K562 (cell line): ENCODE data around the gene SH3BGRL3. TPM values are rescaled to one million over a fixed set of nuclear protein-coding genes. Genes with fewer than 3 reads are reported as not detected.
A peak's percentile ranks its signal among the peaks of the same experiment; 100 is the strongest.

Experiments
- ADNP ChIP-seq: fragments of 200-800 bp; sonication (Bioruptor generic); IDR thresholded peaks from 2 replicates; pipeline ENCODE4 v1.6.1; 2016; ENCODE audit warnings: missing genetic modification characterization, missing compliant biosample characterization
- ASH1L ChIP-seq: fragments of 450-650 bp; IDR thresholded peaks from 2 replicates; pipeline ENCODE4 v1.6.1; 2018; ENCODE audit warnings: borderline replicate concordance, mild to moderate bottlenecking, low read depth; ENCODE audit not compliant: partially characterized antibody
- CBX2 ChIP-seq: fragments of 200-600 bp; sonication (generic); IDR thresholded peaks from one replicate; pipeline ENCODE4 v1.6.1; 2012; ENCODE audit warnings: mild to moderate bottlenecking, low read length, inconsistent platforms; ENCODE audit not compliant: insufficient read depth, poor library complexity, severe bottlenecking
- CEBPZ ChIP-seq: fragments of 150-350 bp; IDR thresholded peaks from 2 replicates; pipeline ENCODE4 v1.6.1; 2014; ENCODE audit warnings: low read depth, mild to moderate bottlenecking, low read length, borderline replicate concordance
- ELF1 ChIP-seq: fragments of 200-800 bp; sonication (Bioruptor generic); IDR thresholded peaks from 2 replicates; pipeline ENCODE4 v1.6.1; 2016; ENCODE audit warnings: missing genetic modification characterization, missing compliant biosample characterization
- GABPB2 ChIP-seq: fragments of 250-450 bp; sonication (Bioruptor Pico); conservative IDR thresholded peaks from 2 replicates; pipeline ENCODE4 v1.5.1; 2021; ENCODE audit warnings: mild to moderate bottlenecking
- HNRNPLL ChIP-seq: fragments of 200-400 bp; formaldehyde crosslinking; IDR thresholded peaks from 2 replicates; pipeline ENCODE4 v1.6.1; 2017; ENCODE audit warnings: low read length, low read depth, mild to moderate bottlenecking; ENCODE audit not compliant: poor library complexity, severe bottlenecking
- KDM5B ChIP-seq: fragments of 200-600 bp; sonication (generic); IDR thresholded peaks from 2 replicates; pipeline ENCODE4 v1.6.1; 2012; ENCODE audit warnings: low read depth, mild to moderate bottlenecking, moderate library complexity, low read length, control low read depth, inconsistent platforms; ENCODE audit not compliant: insufficient replicate concordance
- MAFK ChIP-seq: IDR thresholded peaks from 2 replicates; pipeline ENCODE4 v1.6.1; 2011; ENCODE audit warnings: low read length, improper control_type of control experiment
- MYNN ChIP-seq, 2 experiments: sonication (generic); formaldehyde crosslinking in 1 of 2; IDR thresholded peaks; 2 replicates each; pipeline versions ENCODE4 v1.5.0 to v1.6.1; 2016 to 2020; ENCODE audit warnings: antibody characterized with exemption in 1 of 2, missing genetic modification reagents in 1 of 2
- NCOA2 ChIP-seq, 2 experiments: fragments of 450-650 bp; IDR thresholded peaks; 2 replicates each; pipeline ENCODE4 v1.6.1; 2018; ENCODE audit warnings: mild to moderate bottlenecking in 2 of 2, moderate library complexity in 1 of 2; ENCODE audit not compliant: partially characterized antibody in 2 of 2
- POLR2AphosphoS2 ChIP-seq: IDR thresholded peaks from 2 replicates; pipeline ENCODE4 v1.6.1; 2012; ENCODE audit warnings: low read length, improper control_type of control experiment
- SNIP1 ChIP-seq: fragments of 450-650 bp; IDR thresholded peaks from 2 replicates; pipeline ENCODE4 v1.7.1; 2017; ENCODE audit warnings: low read depth, mild to moderate bottlenecking
- SRSF7 ChIP-seq: fragments of 200-400 bp; formaldehyde crosslinking; optimal IDR thresholded peaks from 2 replicates; pipeline ENCODE3; 2017; ENCODE audit warnings: mild to moderate bottlenecking, low read depth, low read length
- STAT5B ChIP-seq: fragments of 250-450 bp; sonication (Bioruptor Pico); IDR thresholded peaks from 2 replicates; pipeline ENCODE4 v1.8.0; 2021; ENCODE audit warnings: mild to moderate bottlenecking, inconsistent platforms
- STAT6 ChIP-seq: sonication (generic); formaldehyde crosslinking; IDR thresholded peaks from 2 replicates; pipeline ENCODE4 v1.8.1; 2023; ENCODE audit warnings: mild to moderate bottlenecking, missing genetic modification reagents
- SUPT5H ChIP-seq: fragments of 450-650 bp; IDR thresholded peaks from 2 replicates; pipeline ENCODE4 v1.6.1; 2016
- ZBTB33 ChIP-seq: sonication (generic); formaldehyde crosslinking; IDR thresholded peaks from 2 replicates; pipeline ENCODE4 v1.8.1; 2023; ENCODE audit warnings: mild to moderate bottlenecking, missing genetic modification reagents
- ZEB2 ChIP-seq: fragments of 450-650 bp; IDR thresholded peaks from 2 replicates; pipeline ENCODE4 v1.6.1; 2016
- ZNF282 ChIP-seq: sonication (generic); formaldehyde crosslinking; IDR thresholded peaks from 2 replicates; pipeline ENCODE4 v1.8.1; 2023; ENCODE audit warnings: missing genetic modification reagents
- ZNF584 ChIP-seq: fragments of 200-800 bp; sonication (Bioruptor generic); IDR thresholded peaks from 2 replicates; pipeline ENCODE4 v1.6.1; 2016; ENCODE audit warnings: low read depth, mild to moderate bottlenecking, missing genetic modification characterization, missing compliant biosample characterization
- polyA plus RNA-seq, 8 experiments: library from polyadenylated mRNA; depleted of rRNA in 4 of 8; stranded (reverse) in 5 of 8; unstranded in 3 of 8; fragments of >200 nt; fragmentation: Nextera tagmentation in 2 of 8; fragmentation: Illumina TruSeq in 1 of 8; extraction: Ambion mirVana in 2 of 8; extraction: Trizol in 1 of 8; gene quantifications; 2 replicates each; pipeline versions ENCODE4 v1.2.1 to v1.2.3, GENCODE V29; 2011 to 2014; ENCODE audit warnings: inconsistent platforms in 1 of 8, missing spikeins in 1 of 8
- total RNA-seq, 7 experiments: library from RNA; depleted of rRNA in 6 of 7; stranded (reverse); fragments of >200 nt in 6 of 7; fragmentation: Illumina TruSeq in 2 of 7; extraction: Trizol in 2 of 7; gene quantifications; 2 replicates each; pipeline versions ENCODE4 v1.2.1 to v1.2.3, GENCODE V29; 2011 to 2021; ENCODE audit warnings: low replicate concordance in 1 of 7

The SH3BGRL3 gene
- total and polyA plus RNA-seq, 9 of the 15 experiments (the other 6 are each of a cell fraction or from before 2014, with no cell fraction given): 30.3 to 140 (median 54.2) TPM

GRCh38 chr1:26281971-26282370 is 2.1 kb downstream of the SH3BGRL3 start (continued):
- no peak for TF ChIP-seq STAT6 (CRISPR knock-in tag)
- TF ChIP-seq NCOA2 (IDR thresholded peaks at IDR 0.05; ENCODE audit: partially characterized antibody in 2 of 2): no peak
- no peak for TF ChIP-seq SRSF7
- TF ChIP-seq ZBTB33 (CRISPR knock-in tag): 0 out of 2 replicates have a peak, but pooled peaks have one; percentile 20
- TF ChIP-seq SNIP1: no peak
- no peak for TF ChIP-seq ZNF584
- no peak for TF ChIP-seq ASH1L
- TF ChIP-seq MYNN (IDR thresholded peaks at IDR 0.05): peak; percentile 12; the same call in 1 of the 2 replicates
- no peak for TF ChIP-seq MYNN (CRISPR knock-in tag; IDR thresholded peaks at IDR 0.05)
- TF ChIP-seq GABPB2: no peak
- no peak for TF ChIP-seq CEBPZ
- no peak for TF ChIP-seq SUPT5H
- TF ChIP-seq KDM5B: peak; percentile 40
- no peak for TF ChIP-seq MAFK
- peak; percentile 1; the same call in 1 of the 2 replicates for TF ChIP-seq POLR2AphosphoS2
- no peak for TF ChIP-seq ADNP (tag)
- no peak for TF ChIP-seq ZNF282 (CRISPR knock-in tag)
- no peak for TF ChIP-seq STAT5B (CRISPR knock-in tag)
- no peak for TF ChIP-seq ZEB2
- no peak for TF ChIP-seq CBX2
- TF ChIP-seq HNRNPLL: no peak
- no peak for TF ChIP-seq ELF1 (tag)
